Sigmoid colon (tissue), 7 donors: ENCODE measurements around the gene GPC3. TPM values are rescaled to one million over a fixed set of nuclear protein-coding genes. Genes with fewer than 3 reads are reported as not detected.

Experiments used
- DNase-seq: peaks from one replicate; pipeline ENCODE4 v3.0.0-alpha.2; 2019
- H3K27ac ChIP-seq, 4 donors: fragments of 200-600 bp; sonication (generic); one replicate each; pipeline ENCODE4 v1.5.1; 2016 to 2019; ENCODE audit warnings: mild to moderate bottlenecking in 1 of 4
- H3K27me3 ChIP-seq, 3 donors: fragments of 200-600 bp; sonication (generic); one replicate each; pipeline ENCODE4 v1.5.1; 2019; ENCODE audit warnings: mild to moderate bottlenecking in 1 of 3
- H3K36me3 ChIP-seq, 4 donors: fragments of 200-600 bp; sonication (generic); one replicate each; pipeline ENCODE4 v1.5.1; 2016 to 2019
- H3K4me1 ChIP-seq, 4 donors: fragments of 200-600 bp; sonication (generic); one replicate each; pipeline ENCODE4 v1.5.1; 2017 to 2019
- H3K4me3 ChIP-seq, 4 donors: fragments of 200-600 bp; sonication (generic); one replicate each; pipeline ENCODE4 v1.5.1; 2017 to 2019; ENCODE audit warnings: mild to moderate bottlenecking in 2 of 4, moderate library complexity in 1 of 4
- H3K9me3 ChIP-seq, 4 donors: fragments of 200-600 bp in 3 of 4; sonication (generic) in 3 of 4; one replicate each; pipeline versions ENCODE4 v1.5.1 to v1.6.1; 2013 to 2019
- EP300 ChIP-seq, 4 donors: sonication (generic); formaldehyde crosslinking; IDR thresholded peaks; one replicate each; pipeline ENCODE4 v1.6.1; 2017; ENCODE audit warnings: antibody characterized with exemption in 4 of 4
- POLR2A ChIP-seq, 2 donors: fragments of 450-650 bp; IDR thresholded peaks; one replicate each; pipeline ENCODE4 v1.6.1; 2016; ENCODE audit warnings: antibody characterized with exemption in 2 of 2, mild to moderate bottlenecking in 2 of 2, moderate library complexity in 2 of 2
- POLR2AphosphoS5 ChIP-seq, 4 donors: sonication (generic); formaldehyde crosslinking; IDR thresholded peaks; one replicate each; pipeline ENCODE4 v1.6.1; 2017; ENCODE audit warnings: antibody characterized with exemption in 4 of 4
- WGBS, 2 donors: extraction: QIAGEN DNeasy Blood & Tissue Kit; methylation state at CpG; one replicate each; pipeline ENCODE4 v1.1.7; 2013; 5-methylcytosine and 5-hydroxymethylcytosine counted together
- intact Hi-C: fragments of 100-400 bp; cut with DNase I; formaldehyde crosslinking; loops from one replicate; pipeline ENCODE4 v1.15.1; 2023
- polyA plus RNA-seq, 3 donors: library from polyadenylated mRNA; stranded (reverse); fragments of 200-250 nt; gene quantifications; one replicate each; pipeline ENCODE4 v1.2.3, GENCODE V29; 2013
- total RNA-seq, 4 donors: library from RNA; depleted of rRNA; stranded (reverse); fragments of >200 nt; gene quantifications; one replicate each; pipeline ENCODE4 v1.1.0, GENCODE V29; 2016
- TF ChIP-seq, protein P1 (sequence below), 4 experiments: fragments of 450-650 bp in 3 of 4; fragments of 200-600 bp in 1 of 4; IDR thresholded peaks; one replicate each; pipeline ENCODE4 v1.5.1; 2016 to 2019; ENCODE audit warnings: antibody characterized with exemption in 4 of 4, mild to moderate bottlenecking in 3 of 4, moderate library complexity in 2 of 4
- donor health status: healthy with polysubstance abuse.
- donor health status: Bipolar disorder and iron deficiency.
- donor health status: healthy.

The GPC3 gene
- total and polyA plus RNA-seq, 7 donors = 0.46 to 31.4 (median 2.7) TPM

GRCh38 chrX:133985967-133986683 is 731 bp upstream of the GPC3 start:
- peaks cover 0 to 5% (median 0%) of the 10 kb centered on the region in 3 donors for H3K27me3 ChIP-seq
- peaks cover 0 to 8% (median 4%) of the 10 kb centered on the region in 4 donors for H3K4me1 ChIP-seq
- H3K4me3 ChIP-seq = peak overlapping the region; percentile 12 to 48 (median 41)
- WGBS, 2 donors = 9 to 14% methylated on average over 14 of the region's 14 CpGs
- TF ChIP-seq POLR2AphosphoS5 (IDR thresholded peaks at IDR 0.05) (no peak), POLR2A (IDR thresholded peaks at IDR 0.05) (no peak), EP300 (IDR thresholded peaks at IDR 0.05) (no peak)
- TF ChIP-seq, protein P1, sequence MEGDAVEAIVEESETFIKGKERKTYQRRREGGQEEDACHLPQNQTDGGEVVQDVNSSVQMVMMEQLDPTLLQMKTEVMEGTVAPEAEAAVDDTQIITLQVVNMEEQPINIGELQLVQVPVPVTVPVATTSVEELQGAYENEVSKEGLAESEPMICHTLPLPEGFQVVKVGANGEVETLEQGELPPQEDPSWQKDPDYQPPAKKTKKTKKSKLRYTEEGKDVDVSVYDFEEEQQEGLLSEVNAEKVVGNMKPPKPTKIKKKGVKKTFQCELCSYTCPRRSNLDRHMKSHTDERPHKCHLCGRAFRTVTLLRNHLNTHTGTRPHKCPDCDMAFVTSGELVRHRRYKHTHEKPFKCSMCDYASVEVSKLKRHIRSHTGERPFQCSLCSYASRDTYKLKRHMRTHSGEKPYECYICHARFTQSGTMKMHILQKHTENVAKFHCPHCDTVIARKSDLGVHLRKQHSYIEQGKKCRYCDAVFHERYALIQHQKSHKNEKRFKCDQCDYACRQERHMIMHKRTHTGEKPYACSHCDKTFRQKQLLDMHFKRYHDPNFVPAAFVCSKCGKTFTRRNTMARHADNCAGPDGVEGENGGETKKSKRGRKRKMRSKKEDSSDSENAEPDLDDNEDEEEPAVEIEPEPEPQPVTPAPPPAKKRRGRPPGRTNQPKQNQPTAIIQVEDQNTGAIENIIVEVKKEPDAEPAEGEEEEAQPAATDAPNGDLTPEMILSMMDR (IDR thresholded peaks at IDR 0.05) = no peak
- intact Hi-C loops = no loop called here
- no peaks in the 10 kb centered on the region for H3K36me3 ChIP-seq
- no peak overlapping the region for H3K27ac ChIP-seq
- H3K9me3 ChIP-seq = no peaks in the 10 kb centered on the region
- no peak for DNase-seq

DNA sequence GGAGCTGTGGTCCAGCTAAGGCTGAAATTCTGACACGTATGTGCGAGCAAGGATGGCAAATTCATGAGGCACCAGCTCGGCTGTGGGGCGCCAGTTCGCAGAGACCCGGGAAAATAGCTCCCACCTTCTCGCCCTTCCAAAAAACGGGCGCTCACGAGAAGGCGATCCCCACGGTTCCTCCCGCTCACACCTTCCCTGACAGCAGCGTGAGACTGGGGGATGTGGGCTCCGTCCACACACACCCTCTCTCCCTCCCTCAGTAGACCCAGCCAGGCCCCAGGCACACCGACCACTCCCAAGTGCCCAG is 584 bp downstream of the GPC3 start:
- H3K27ac ChIP-seq = no peak overlapping the region
- intact Hi-C loops = no loop called here
- DNase-seq = no peak
- TF ChIP-seq POLR2A (IDR thresholded peaks at IDR 0.05) (no peak), POLR2AphosphoS5 (IDR thresholded peaks at IDR 0.05) (no peak), EP300 (IDR thresholded peaks at IDR 0.05) (no peak)
- TF ChIP-seq, protein P1 (IDR thresholded peaks at IDR 0.05) = no peak
- peak overlapping the region in 2 of 4 donors; percentile 36 to 48 for H3K4me3 ChIP-seq
- H3K4me1 ChIP-seq = peaks cover 0 to 8% (median 4%) of the 10 kb centered on the region in 4 donors
- H3K9me3 ChIP-seq = no peaks in the 10 kb centered on the region
- WGBS, 2 donors = 3 to 14% methylated on average over 16 of the region's 16 CpGs
- no peaks in the 10 kb centered on the region for H3K36me3 ChIP-seq
- H3K27me3 ChIP-seq = peaks cover 0 to 5% (median 0%) of the 10 kb centered on the region in 3 donors

DNA sequence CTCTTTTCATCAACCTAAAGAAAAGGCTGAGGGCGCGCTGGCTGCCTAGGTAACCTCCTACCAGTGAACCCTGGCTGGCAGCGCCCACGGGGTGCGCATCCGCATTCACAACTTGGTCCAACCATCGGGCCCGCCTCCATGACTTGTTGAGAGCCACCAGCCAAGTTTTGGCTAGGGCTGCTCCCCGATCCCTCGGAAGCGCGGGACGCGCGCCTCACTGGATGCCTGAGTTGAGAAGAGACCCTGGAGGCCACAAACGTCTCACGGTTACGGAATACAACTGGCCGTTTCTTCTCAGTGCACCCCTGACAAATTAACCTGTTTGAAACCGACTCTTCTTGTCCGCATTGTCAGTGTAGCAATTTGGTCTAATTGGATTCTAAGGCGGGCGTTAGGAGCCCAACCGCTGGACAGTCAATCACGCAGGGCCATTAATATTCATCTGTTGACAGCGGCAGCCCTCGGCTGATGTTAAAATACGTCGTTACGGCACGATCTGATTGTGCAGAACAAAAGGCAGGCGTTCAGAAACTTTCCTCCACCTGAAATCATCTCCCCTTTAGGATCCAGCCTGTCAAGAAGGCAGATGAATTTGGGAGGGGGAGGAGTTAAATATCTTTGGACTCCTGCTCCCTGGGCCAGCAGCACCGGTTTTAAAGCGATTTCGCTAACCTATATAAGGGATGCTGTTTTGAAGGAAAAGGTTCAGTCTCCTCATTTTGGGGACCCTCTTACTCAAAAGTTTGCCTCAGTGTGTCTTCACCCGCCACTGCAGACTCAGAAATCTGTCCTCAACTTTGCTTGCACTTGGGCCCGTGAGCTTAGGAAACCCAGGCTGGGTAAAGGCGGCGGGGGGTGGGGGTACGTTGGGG is 1.2 kb downstream of the GPC3 start:
- no peak for DNase-seq
- intact Hi-C loops = no loop called here
- WGBS, 2 donors = 32 to 54% methylated on average over 40 of the region's 40 CpGs
- Histone ChIP-seq H3K4me1 (peaks cover 0 to 8% (median 4%) of the 10 kb centered on the region in 4 donors), H3K4me3 (no peak overlapping the region), H3K27me3 (peaks cover 0 to 5% (median 0%) of the 10 kb centered on the region in 3 donors), H3K36me3 (no peaks in the 10 kb centered on the region), H3K9me3 (no peaks in the 10 kb centered on the region), H3K27ac (no peak overlapping the region)
- TF ChIP-seq EP300 (IDR thresholded peaks at IDR 0.05) (no peak), POLR2A (IDR thresholded peaks at IDR 0.05) (no peak)
- TF ChIP-seq, protein P1 (IDR thresholded peaks at IDR 0.05) = no peak

GRCh38 chrX:133983256-133983973 is 2.0 kb downstream of the GPC3 start:
- WGBS, 2 donors = 77 to 84% methylated on average over 8 of the region's 8 CpGs
- peaks cover 0 to 5% (median 0%) of the 10 kb centered on the region in 3 donors for H3K27me3 ChIP-seq
- intact Hi-C loops = no loop called here
- no peak overlapping the region for H3K4me3 ChIP-seq
- no peak for DNase-seq
- no peak overlapping the region for H3K27ac ChIP-seq
- H3K9me3 ChIP-seq = no peaks in the 10 kb centered on the region
- TF ChIP-seq, protein P1 (IDR thresholded peaks at IDR 0.05) = no peak
- no peak for TF ChIP-seq POLR2AphosphoS5 (IDR thresholded peaks at IDR 0.05)
- no peak for TF ChIP-seq POLR2A (IDR thresholded peaks at IDR 0.05)
- TF ChIP-seq EP300 (IDR thresholded peaks at IDR 0.05) = no peak
- no peaks in the 10 kb centered on the region for H3K36me3 ChIP-seq
- H3K4me1 ChIP-seq = peaks cover 0 to 8% (median 4%) of the 10 kb centered on the region in 4 donors
